ENCODE results near the gene RNF213.

The RNF213 gene

DNA sequence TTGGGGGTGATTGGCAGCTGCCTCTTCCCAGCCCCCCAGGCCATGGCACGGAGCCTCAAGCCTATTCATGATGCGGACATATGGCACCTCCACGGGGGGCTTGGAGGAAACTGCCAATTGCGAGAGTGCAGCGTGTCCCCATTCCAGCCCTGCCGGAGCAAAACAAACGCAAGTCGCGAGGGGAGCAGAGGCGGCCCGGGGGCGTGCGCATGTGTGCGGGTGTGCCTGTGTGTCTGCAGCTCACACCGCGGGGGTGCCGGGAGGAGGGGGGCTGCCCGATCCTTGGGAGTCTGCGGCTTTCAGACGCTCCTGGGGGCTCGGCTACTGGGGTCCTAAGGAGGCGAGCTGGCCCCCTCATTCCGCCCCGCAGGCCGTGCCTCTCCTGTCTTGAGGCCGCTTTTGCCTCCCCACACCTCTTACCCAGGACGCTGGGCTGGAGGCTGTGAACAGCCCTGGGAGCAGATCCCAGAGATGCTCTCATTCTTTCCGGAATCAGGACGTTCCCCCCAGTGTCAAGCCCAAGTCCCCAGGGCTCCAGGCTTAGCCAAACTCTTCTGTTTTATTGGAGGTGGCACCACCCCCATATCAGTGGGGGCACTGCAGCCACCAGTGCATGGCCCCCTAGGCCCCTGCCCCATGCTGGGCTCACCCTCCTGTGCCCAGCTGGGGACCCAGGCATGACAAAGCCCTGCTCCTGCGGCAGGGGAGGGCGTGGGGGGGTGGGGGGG, 183.4 kb downstream of the RNF213 start:
- Histone ChIP-seq H3K4me1 (ENCODE audit: control insufficient read depth, insufficient read depth, low read length) (no peaks in the 10 kb centered on the region), H3K9me3 (ENCODE audit: control insufficient read depth, insufficient read depth, low read depth, low read length) (no peaks in the 10 kb centered on the region), H3K27ac (ENCODE audit: extremely low read depth, low read depth, low read length) (no peak overlapping the region), H3K4me3 (ENCODE audit: low read depth, low read length) (no peak overlapping the region), H3K36me3 (ENCODE audit: control insufficient read depth in 2 of 2, insufficient read depth in 1 of 2, low read length in 2 of 2) (no peaks in the 10 kb centered on the region)
- CTCF ChIA-PET: interaction anchor here (0.5 to 0.6 kb wide), 2 partner anchors 16 to 133 kb away, joined by 3 to 7 read pairs; no protein-coding TSS in a partner anchor
- POLR2A ChIA-PET: no interaction called here
- TF ChIP-seq, protein P1, sequence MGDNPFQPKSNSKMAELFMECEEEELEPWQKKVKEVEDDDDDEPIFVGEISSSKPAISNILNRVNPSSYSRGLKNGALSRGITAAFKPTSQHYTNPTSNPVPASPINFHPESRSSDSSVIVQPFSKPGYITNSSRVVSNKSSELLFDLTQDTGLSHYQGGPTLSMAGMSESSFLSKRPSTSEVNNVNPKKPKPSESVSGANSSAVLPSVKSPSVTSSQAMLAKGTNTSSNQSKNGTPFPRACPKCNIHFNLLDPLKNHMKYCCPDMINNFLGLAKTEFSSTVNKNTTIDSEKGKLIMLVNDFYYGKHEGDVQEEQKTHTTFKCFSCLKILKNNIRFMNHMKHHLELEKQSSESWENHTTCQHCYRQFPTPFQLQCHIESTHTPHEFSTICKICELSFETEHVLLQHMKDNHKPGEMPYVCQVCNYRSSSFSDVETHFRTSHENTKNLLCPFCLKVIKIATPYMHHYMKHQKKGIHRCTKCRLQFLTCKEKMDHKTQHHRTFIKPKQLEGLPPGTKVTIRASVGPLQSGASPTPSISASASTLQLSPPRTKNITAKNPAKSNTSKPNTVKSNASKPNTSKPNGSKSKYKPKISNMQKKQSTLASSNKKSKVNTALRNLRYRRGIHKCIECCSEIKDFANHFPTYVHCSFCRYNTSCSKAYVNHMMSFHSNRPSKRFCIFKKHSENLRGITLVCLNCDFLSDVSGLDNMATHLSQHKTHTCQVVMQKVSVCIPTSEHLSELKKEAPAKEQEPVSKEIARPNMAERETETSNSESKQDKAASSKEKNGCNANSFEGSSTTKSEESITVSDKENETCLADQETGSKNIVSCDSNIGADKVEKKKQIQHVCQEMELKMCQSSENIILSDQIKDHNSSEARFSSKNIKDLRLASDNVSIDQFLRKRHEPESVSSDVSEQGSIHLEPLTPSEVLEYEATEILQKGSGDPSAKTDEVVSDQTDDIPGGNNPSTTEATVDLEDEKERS (tag by site-specific recombination; IDR thresholded peaks at IDR 0.05): no peak
- TF ChIP-seq ZNF600 (tag by site-specific recombination; IDR thresholded peaks at IDR 0.05) (peak; percentile 31; the same call in 1 of the 2 replicates), ZNF623 (tag by site-specific recombination; IDR thresholded peaks at IDR 0.05) (no peak), ZNF391 (tag by site-specific recombination; IDR thresholded peaks at IDR 0.05; ENCODE audit: borderline replicate concordance, low read depth) (no peak), SALL2 (tag by site-specific recombination; IDR thresholded peaks at IDR 0.05; ENCODE audit: borderline replicate concordance) (no peak), KLF7 (tag by site-specific recombination; IDR thresholded peaks at IDR 0.05; ENCODE audit: borderline replicate concordance) (no peak), ZNF501 (tag by site-specific recombination; IDR thresholded peaks at IDR 0.05) (no peak), ZNF560 (tag by site-specific recombination; IDR thresholded peaks at IDR 0.05; ENCODE audit: borderline replicate concordance) (no peak), ZNF140 (tag by site-specific recombination; IDR thresholded peaks at IDR 0.05) (no peak), ZNF530 (tag by site-specific recombination; IDR thresholded peaks at IDR 0.05; ENCODE audit: low read depth) (no peak), ZIC2 (tag by site-specific recombination; IDR thresholded peaks at IDR 0.05) (peak; percentile 86), ZNF654 (tag by site-specific recombination; IDR thresholded peaks at IDR 0.05; ENCODE audit: low read depth) (no peak), ZBTB20 (tag by site-specific recombination; IDR thresholded peaks at IDR 0.05) (no peak), ZNF76 (tag by site-specific recombination; IDR thresholded peaks at IDR 0.05; ENCODE audit: borderline replicate concordance, low read depth) (no peak), BCL11A (tag by site-specific recombination; IDR thresholded peaks at IDR 0.05; ENCODE audit: low read depth) (no peak), GLIS2 (tag by site-specific recombination; IDR thresholded peaks at IDR 0.05) (no peak; the same call in 1 of the 2 replicates), ZNF510 (tag by site-specific recombination; IDR thresholded peaks at IDR 0.05; ENCODE audit: insufficient replicate concordance) (no peak), ZNF335 (tag by site-specific recombination; conservative IDR thresholded peaks at IDR 0.05) (no peak), ZNF266 (tag by site-specific recombination; IDR thresholded peaks at IDR 0.05; ENCODE audit: low read depth) (no peak), ZBTB17 (tag by site-specific recombination; IDR thresholded peaks at IDR 0.05) (peak; percentile 62), ZNF610 (tag by site-specific recombination; IDR thresholded peaks at IDR 0.05; ENCODE audit: borderline replicate concordance) (no peak), BCL11B (tag by site-specific recombination; IDR thresholded peaks at IDR 0.05; ENCODE audit: low read depth) (no peak), ZNF146 (tag by site-specific recombination; IDR thresholded peaks at IDR 0.05) (no peak), ZNF202 (tag by site-specific recombination; IDR thresholded peaks at IDR 0.05; ENCODE audit: borderline replicate concordance) (no peak)
- TF ChIP-seq, protein P2, sequence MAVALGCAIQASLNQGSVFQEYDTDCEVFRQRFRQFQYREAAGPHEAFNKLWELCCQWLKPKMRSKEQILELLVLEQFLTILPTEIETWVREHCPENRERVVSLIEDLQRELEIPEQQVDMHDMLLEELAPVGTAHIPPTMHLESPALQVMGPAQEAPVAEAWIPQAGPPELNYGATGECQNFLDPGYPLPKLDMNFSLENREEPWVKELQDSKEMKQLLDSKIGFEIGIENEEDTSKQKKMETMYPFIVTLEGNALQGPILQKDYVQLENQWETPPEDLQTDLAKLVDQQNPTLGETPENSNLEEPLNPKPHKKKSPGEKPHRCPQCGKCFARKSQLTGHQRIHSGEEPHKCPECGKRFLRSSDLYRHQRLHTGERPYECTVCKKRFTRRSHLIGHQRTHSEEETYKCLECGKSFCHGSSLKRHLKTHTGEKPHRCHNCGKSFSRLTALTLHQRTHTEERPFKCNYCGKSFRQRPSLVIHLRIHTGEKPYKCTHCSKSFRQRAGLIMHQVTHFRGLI (tag by site-specific recombination; IDR thresholded peaks at IDR 0.05): no peak
- TF ChIP-seq, protein P3, sequence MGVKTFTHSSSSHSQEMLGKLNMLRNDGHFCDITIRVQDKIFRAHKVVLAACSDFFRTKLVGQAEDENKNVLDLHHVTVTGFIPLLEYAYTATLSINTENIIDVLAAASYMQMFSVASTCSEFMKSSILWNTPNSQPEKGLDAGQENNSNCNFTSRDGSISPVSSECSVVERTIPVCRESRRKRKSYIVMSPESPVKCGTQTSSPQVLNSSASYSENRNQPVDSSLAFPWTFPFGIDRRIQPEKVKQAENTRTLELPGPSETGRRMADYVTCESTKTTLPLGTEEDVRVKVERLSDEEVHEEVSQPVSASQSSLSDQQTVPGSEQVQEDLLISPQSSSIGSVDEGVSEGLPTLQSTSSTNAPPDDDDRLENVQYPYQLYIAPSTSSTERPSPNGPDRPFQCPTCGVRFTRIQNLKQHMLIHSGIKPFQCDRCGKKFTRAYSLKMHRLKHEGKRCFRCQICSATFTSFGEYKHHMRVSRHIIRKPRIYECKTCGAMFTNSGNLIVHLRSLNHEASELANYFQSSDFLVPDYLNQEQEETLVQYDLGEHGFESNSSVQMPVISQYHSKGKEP (tag by site-specific recombination; IDR thresholded peaks at IDR 0.05): no peak
- TF ChIP-seq, protein P4, sequence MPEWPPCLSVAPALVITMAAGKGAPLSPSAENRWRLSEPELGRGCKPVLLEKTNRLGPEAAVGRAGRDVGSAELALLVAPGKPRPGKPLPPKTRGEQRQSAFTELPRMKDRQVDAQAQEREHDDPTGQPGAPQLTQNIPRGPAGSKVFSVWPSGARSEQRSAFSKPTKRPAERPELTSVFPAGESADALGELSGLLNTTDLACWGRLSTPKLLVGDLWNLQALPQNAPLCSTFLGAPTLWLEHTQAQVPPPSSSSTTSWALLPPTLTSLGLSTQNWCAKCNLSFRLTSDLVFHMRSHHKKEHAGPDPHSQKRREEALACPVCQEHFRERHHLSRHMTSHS (tag by site-specific recombination; IDR thresholded peaks at IDR 0.05): no peak
- TF ChIP-seq, protein P5, sequence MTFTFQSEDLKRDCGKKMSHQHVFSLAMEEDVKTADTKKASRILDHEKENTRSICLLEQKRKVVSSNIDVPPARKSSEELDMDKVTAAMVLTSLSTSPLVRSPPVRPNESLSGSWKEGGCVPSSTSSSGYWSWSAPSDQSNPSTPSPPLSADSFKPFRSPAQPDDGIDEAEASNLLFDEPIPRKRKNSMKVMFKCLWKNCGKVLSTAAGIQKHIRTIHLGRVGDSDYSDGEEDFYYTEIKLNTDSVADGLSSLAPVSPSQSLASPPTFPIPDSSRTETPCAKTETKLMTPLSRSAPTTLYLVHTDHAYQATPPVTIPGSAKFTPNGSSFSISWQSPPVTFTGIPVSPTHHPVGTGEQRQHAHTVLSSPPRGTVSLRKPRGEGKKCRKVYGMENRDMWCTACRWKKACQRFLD (tag by site-specific recombination; IDR thresholded peaks at IDR 0.05): no peak
- TF ChIP-seq, protein P6, sequence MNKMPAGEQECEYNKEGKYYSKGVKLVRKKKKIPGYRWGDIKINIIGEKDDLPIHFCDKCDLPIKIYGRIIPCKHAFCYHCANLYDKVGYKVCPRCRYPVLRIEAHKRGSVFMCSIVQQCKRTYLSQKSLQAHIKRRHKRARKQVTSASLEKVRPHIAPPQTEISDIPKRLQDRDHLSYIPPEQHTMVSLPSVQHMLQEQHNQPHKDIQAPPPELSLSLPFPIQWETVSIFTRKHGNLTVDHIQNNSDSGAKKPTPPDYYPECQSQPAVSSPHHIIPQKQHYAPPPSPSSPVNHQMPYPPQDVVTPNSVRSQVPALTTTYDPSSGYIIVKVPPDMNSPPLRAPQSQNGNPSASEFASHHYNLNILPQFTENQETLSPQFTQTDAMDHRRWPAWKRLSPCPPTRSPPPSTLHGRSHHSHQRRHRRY (tag by site-specific recombination; IDR thresholded peaks at IDR 0.05): no peak

All from HEK293 (cell line).